Measurements from ENCODE around the gene FLCN. TPM values are rescaled to one million over a fixed set of nuclear protein-coding genes. Genes with fewer than 3 reads are reported as not detected.

The FLCN gene
- total and polyA plus RNA-seq, 10 of the 15 experiments (the other 5 are each of a cell fraction or from before 2014, with no cell fraction given) = 1.1 to 24.7 (median 10.4) TPM

GRCh38 chr17:17201907-17202306 lies 35.1 kb downstream of the FLCN start:
- H3K79me2 ChIP-seq (ENCODE audit: control insufficient read depth, insufficient read depth, low read length) = peaks cover 32% of the 10 kb centered on the region
- ChIA-PET POLR2A (no interaction called here), CTCF (no interaction called here), SMC1A (ENCODE audit: uncharacterized antibody, unreplicated experiment) (interaction anchor here (3.1 kb wide), 1 partner anchor 21 kb away, joined by 10 read pairs; no protein-coding TSS in a partner anchor), RAD21 (ENCODE audit: unreplicated experiment) (no interaction called here)
- DNase-seq (ENCODE audit: low read depth, low spot score) (no peak), ATAC-seq (no peak), FAIRE-seq (no peak)
- intact Hi-C loops (cut with micrococcal nuclease; ENCODE audit: unreplicated experiment) (loop anchor here (10.0 kb wide), 2 partner anchors 103 to 197 kb away; partner anchors contain the start of gene NT5M), in situ Hi-C loops (cut with MboI) (no loop called here)
- TF ChIP-seq NFYA (IDR thresholded peaks at IDR 0.05; ENCODE audit: borderline replicate concordance, low read depth, low read length) (no peak), BCL11A (IDR thresholded peaks at IDR 0.05; ENCODE audit: low read depth, low read length) (no peak), MYB (IDR thresholded peaks at IDR 0.05; ENCODE audit: borderline replicate concordance, low read depth, low read length) (no peak)
- BruUV-seq (replicated peaks) = no TSS peak
- no peak overlapping the region for H3K4me2 ChIP-seq (ENCODE audit: control insufficient read depth, insufficient read depth)
- H3K27ac ChIP-seq (ENCODE audit: control insufficient read depth, insufficient read depth) = no peak overlapping the region
- H3K36me3 ChIP-seq (ENCODE audit: control insufficient read depth in 2 of 2, insufficient read depth in 2 of 2, low read length in 1 of 2) = peaks cover 2 to 7% of the 10 kb centered on the region in 2 experiments
- peaks cover 9% of the 10 kb centered on the region; the same call in 1 of the 2 replicates for H3K4me1 ChIP-seq (ENCODE audit: control insufficient read depth, insufficient read depth, low read length)
- H3K9me3 ChIP-seq (replicated peaks; ENCODE audit: control insufficient read depth, insufficient read depth, low read length) = no peaks in the 10 kb centered on the region
- WGBS (ENCODE audit: insufficient coverage, insufficient replicate concordance, low lambda C conversion rate, missing lambda C conversion rate) = 94% methylated on average over 8 of the region's 8 CpGs
- H3K9ac ChIP-seq (ENCODE audit: control insufficient read depth, insufficient read depth, low read length) = no peak overlapping the region
- no peak overlapping the region for H3K4me3 ChIP-seq
- H2AFZ ChIP-seq (ENCODE audit: control insufficient read depth, low read depth, low read length) = no peak overlapping the region
- H4K20me1 ChIP-seq (ENCODE audit: control insufficient read depth, insufficient read depth) = no peaks in the 10 kb centered on the region
- no peaks in the 10 kb centered on the region for H3K27me3 ChIP-seq (replicated peaks in 1 of 2; ENCODE audit: control insufficient read depth in 2 of 2, insufficient read depth in 2 of 2, low read length in 1 of 2)

GRCh38 chr17:17201271-17201670 lies 35.7 kb downstream of the FLCN start:
- ChIA-PET RAD21 (ENCODE audit: unreplicated experiment) (no interaction called here), CTCF (interaction anchor here (0.7 to 1.1 kb wide), 2 partner anchors 41 to 57 kb away, joined by 3 read pairs; no protein-coding TSS in a partner anchor)
- WGBS (ENCODE audit: insufficient coverage, insufficient replicate concordance, low lambda C conversion rate, missing lambda C conversion rate) = 86% methylated on average over 10 of the region's 10 CpGs
- TF ChIP-seq SUPT20H (IDR thresholded peaks at IDR 0.05; ENCODE audit: borderline replicate concordance, control insufficient read depth, low read depth, low read length) = no peak
- TF ChIP-seq SREBF2 (IDR thresholded peaks at IDR 0.05; ENCODE audit: low read length) = no peak
- TF ChIP-seq TCF12 (IDR thresholded peaks at IDR 0.05; ENCODE audit: low read depth, low read length) = no peak
- TF ChIP-seq PBX3 (IDR thresholded peaks at IDR 0.05; ENCODE audit: insufficient replicate concordance, low read depth, low read length) = no peak
- no peak for TF ChIP-seq FOS (IDR thresholded peaks at IDR 0.05; ENCODE audit: borderline replicate concordance, extremely low read depth, insufficient read length)
- TF ChIP-seq MLLT1 (IDR thresholded peaks at IDR 0.05) = no peak
- TF ChIP-seq ELK1 (IDR thresholded peaks at IDR 0.05; ENCODE audit: low read depth, low read length) = no peak
- no peak for TF ChIP-seq PML (IDR thresholded peaks at IDR 0.05; ENCODE audit: low read length)
- TF ChIP-seq SMAD5 (IDR thresholded peaks at IDR 0.05; ENCODE audit: low read depth) = no peak
- TF ChIP-seq NR2F1 (conservative IDR thresholded peaks at IDR 0.05) = no peak
- no peak for TF ChIP-seq RFX5 (IDR thresholded peaks at IDR 0.05; ENCODE audit: low read depth, low read length)
- TF ChIP-seq HDGF (IDR thresholded peaks at IDR 0.05) = no peak
- TF ChIP-seq MYB (IDR thresholded peaks at IDR 0.05; ENCODE audit: borderline replicate concordance, low read depth, low read length) = no peak

More at GRCh38 chr17:17201271-17201670, 35.7 kb downstream of the FLCN start:
- ATAC-seq (no peak), DNase-seq (ENCODE audit: low read depth, low spot score) (no peak), FAIRE-seq (no peak)
- Histone ChIP-seq H3K4me2 (ENCODE audit: control insufficient read depth, insufficient read depth) (no peak overlapping the region), H2AFZ (ENCODE audit: control insufficient read depth, low read depth, low read length) (no peak overlapping the region), H3K4me3 (no peak overlapping the region), H3K9ac (ENCODE audit: control insufficient read depth, insufficient read depth, low read length) (no peak overlapping the region), H3K27me3 (replicated peaks in 1 of 2; ENCODE audit: control insufficient read depth in 2 of 2, insufficient read depth in 2 of 2, low read length in 1 of 2) (no peaks in the 10 kb centered on the region), H3K27ac (ENCODE audit: control insufficient read depth, insufficient read depth) (no peak overlapping the region), H4K20me1 (ENCODE audit: control insufficient read depth, insufficient read depth) (no peaks in the 10 kb centered on the region), H3K79me2 (ENCODE audit: control insufficient read depth, insufficient read depth, low read length) (peaks cover 32% of the 10 kb centered on the region), H3K9me3 (replicated peaks; ENCODE audit: control insufficient read depth, insufficient read depth, low read length) (no peaks in the 10 kb centered on the region), H3K36me3 (ENCODE audit: control insufficient read depth in 2 of 2, insufficient read depth in 2 of 2, low read length in 1 of 2) (peaks cover 2 to 7% of the 10 kb centered on the region in 2 experiments), H3K4me1 (ENCODE audit: control insufficient read depth, insufficient read depth, low read length) (peaks cover 9% of the 10 kb centered on the region; the same call in 1 of the 2 replicates)
- SMC1A ChIA-PET (ENCODE audit: uncharacterized antibody, unreplicated experiment) = interaction anchor here (1.1 to 3.1 kb wide), 2 partner anchors 11 to 20 kb away, joined by 8 to 10 read pairs; no protein-coding TSS in a partner anchor
- BruUV-seq (replicated peaks) = no TSS peak
- POLR2A ChIA-PET = interaction anchor here (1.1 kb wide), 1 partner anchor 9 kb away, joined by 3 read pairs; no protein-coding TSS in a partner anchor
- in situ Hi-C loops (cut with MboI) = no loop called here
- intact Hi-C loops (cut with micrococcal nuclease; ENCODE audit: unreplicated experiment) = loop anchor here (10.0 kb wide), 2 partner anchors 104 to 196 kb away; partner anchors contain the start of gene NT5M
